Mesenchymal stem cell (in vitro differentiated cells and primary cell): ENCODE results near the gene NANOS3.

Source experiments
- DNase-seq: peaks from one replicate; pipeline ENCODE4 v3.0.0-alpha.2; 2013
- H2AFZ ChIP-seq: one replicate; pipeline ENCODE4 v1.6.1; 2013; ENCODE audit warnings: low read depth, mild to moderate bottlenecking, control low read depth, inconsistent platforms, low read length, moderate library complexity
- H2AK5ac ChIP-seq: 2 replicates; pipeline ENCODE4 v1.6.1; 2013; ENCODE audit warnings: low read length, moderate library complexity, mild to moderate bottlenecking, inconsistent platforms; ENCODE audit not compliant: severe bottlenecking
- H2BK120ac ChIP-seq: one replicate; pipeline ENCODE4 v1.6.1; 2013; ENCODE audit warnings: low read depth, mild to moderate bottlenecking, inconsistent platforms, low read length, moderate library complexity
- H2BK12ac ChIP-seq, 2 experiments: one replicate each; pipeline ENCODE4 v1.6.1; 2013; ENCODE audit warnings: inconsistent platforms in 2 of 2, low read length in 2 of 2, mild to moderate bottlenecking in 2 of 2, moderate library complexity in 2 of 2, control low read depth in 1 of 2
- H2BK15ac ChIP-seq: one replicate; pipeline ENCODE4 v1.6.1; 2013; ENCODE audit warnings: mild to moderate bottlenecking, low read depth, inconsistent platforms; ENCODE audit not compliant: poor library complexity, severe bottlenecking
- H2BK5ac ChIP-seq: 2 replicates; pipeline ENCODE4 v1.6.1; 2013; ENCODE audit warnings: low read depth, mild to moderate bottlenecking, low read length, control low read depth, inconsistent platforms; ENCODE audit not compliant: poor library complexity, severe bottlenecking
- H3K14ac ChIP-seq, 2 experiments: one replicate each; pipeline ENCODE4 v1.6.1; 2013; ENCODE audit warnings: inconsistent platforms in 2 of 2, low read length in 2 of 2, control low read depth in 1 of 2, mild to moderate bottlenecking in 1 of 2, moderate library complexity in 1 of 2
- H3K18ac ChIP-seq, 2 experiments: one replicate each; pipeline ENCODE4 v1.6.1; 2013; ENCODE audit warnings: inconsistent platforms in 2 of 2, low read length in 2 of 2, control low read depth in 1 of 2, low read depth in 1 of 2, mild to moderate bottlenecking in 1 of 2
- H3K23ac ChIP-seq, 2 experiments: one replicate each; pipeline ENCODE4 v1.6.1; 2013; ENCODE audit warnings: inconsistent platforms in 2 of 2, low read length in 2 of 2, mild to moderate bottlenecking in 2 of 2, moderate library complexity in 2 of 2, control low read depth in 1 of 2
- H3K27ac ChIP-seq: 2 replicates; pipeline ENCODE4 v1.5.1; 2013; ENCODE audit warnings: mild to moderate bottlenecking, moderate library complexity, low read length, control low read depth, inconsistent platforms; ENCODE audit not compliant: poor library complexity, severe bottlenecking
- H3K27me3 ChIP-seq, 2 experiments: 2 replicates each; pipeline versions ENCODE4 v1.6.1 to v1.7.0; 2013; ENCODE audit warnings: low read length in 2 of 2, mild to moderate bottlenecking in 2 of 2, moderate library complexity in 2 of 2, control low read depth in 1 of 2, inconsistent platforms in 1 of 2; ENCODE audit not compliant: control insufficient read depth in 1 of 2, insufficient read depth in 1 of 2
- H3K36me3 ChIP-seq, 2 experiments: 2 replicates each; pipeline versions ENCODE4 v1.6.1 to v1.7.0; 2013; ENCODE audit warnings: low read length in 2 of 2, control low read depth in 1 of 2, inconsistent platforms in 1 of 2, low read depth in 1 of 2, mild to moderate bottlenecking in 1 of 2; ENCODE audit not compliant: insufficient read depth in 2 of 2, control insufficient read depth in 1 of 2
- H3K4ac ChIP-seq, 2 experiments: one replicate each; pipeline ENCODE4 v1.6.1; 2013; ENCODE audit warnings: inconsistent platforms in 2 of 2, low read length in 2 of 2, mild to moderate bottlenecking in 2 of 2, moderate library complexity in 2 of 2, control low read depth in 1 of 2, low read depth in 1 of 2
- H3K4me1 ChIP-seq: 2 replicates; pipeline ENCODE4 v1.6.1; 2013; ENCODE audit warnings: low read depth, low read length, control low read depth; ENCODE audit not compliant: control insufficient read depth, insufficient read depth
- H3K4me2 ChIP-seq: 2 replicates; pipeline ENCODE4 v1.6.1; 2013; ENCODE audit warnings: low read length, mild to moderate bottlenecking, inconsistent platforms; ENCODE audit not compliant: poor library complexity, severe bottlenecking
- H3K4me3 ChIP-seq, 2 experiments: 2 replicates each; pipeline versions ENCODE4 v1.5.1 to v1.7.0; 2013; ENCODE audit warnings: low read length in 2 of 2, mild to moderate bottlenecking in 2 of 2, control low read depth in 1 of 2, low read depth in 1 of 2; ENCODE audit not compliant: insufficient read depth in 1 of 2
- H3K79me1 ChIP-seq: replicated peaks from 2 replicates; pipeline ENCODE4 v1.6.1; 2013; ENCODE audit warnings: mild to moderate bottlenecking, control low read depth, low read length, inconsistent platforms; ENCODE audit not compliant: poor library complexity, severe bottlenecking
- H3K9ac ChIP-seq: 2 replicates; pipeline ENCODE4 v1.7.0; 2013; ENCODE audit warnings: mild to moderate bottlenecking, low read length, moderate library complexity
- H3K9me3 ChIP-seq: 2 replicates; pipeline ENCODE4 v1.7.0; 2013; ENCODE audit warnings: mild to moderate bottlenecking, low read length; ENCODE audit not compliant: control insufficient read depth
- H4K8ac ChIP-seq: one replicate; pipeline ENCODE4 v1.6.1; 2013; ENCODE audit warnings: inconsistent platforms, mild to moderate bottlenecking, low read length, moderate library complexity
- H4K91ac ChIP-seq: one replicate; pipeline ENCODE4 v1.6.1; 2013; ENCODE audit warnings: mild to moderate bottlenecking, low read length, inconsistent platforms
- WGBS: methylation state at CpG from one replicate; pipeline ENCODE4 v1.1.7; 2013; ENCODE audit warnings: mixed read lengths; 5-methylcytosine and 5-hydroxymethylcytosine counted together

NANOS3 gene

GRCh38 chr19:13831537-13832467, 45.1 kb upstream of the NANOS3 start:
- peak overlapping the region; percentile 18 for H3K9ac ChIP-seq
- peaks cover 36% of the 10 kb centered on the region for H3K4me1 ChIP-seq
- no peak overlapping the region for H4K91ac ChIP-seq
- H4K8ac ChIP-seq = no peak overlapping the region
- H3K9me3 ChIP-seq = no peaks in the 10 kb centered on the region
- peak; percentile 83 for DNase-seq
- H2BK5ac ChIP-seq = no peak overlapping the region
- H2BK120ac ChIP-seq = no peak overlapping the region
- H3K36me3 ChIP-seq = peaks cover 62 to 72% of the 10 kb centered on the region in 2 experiments
- H3K14ac ChIP-seq = no peak overlapping the region
- H3K23ac ChIP-seq = no peak overlapping the region
- no peak overlapping the region for H2AK5ac ChIP-seq
- H2BK15ac ChIP-seq = no peak overlapping the region
- WGBS = 94% methylated on average over 16 of the region's 22 CpGs
- H2AFZ ChIP-seq = no peak overlapping the region
- H3K4me3 ChIP-seq = no peak overlapping the region
- no peak overlapping the region for H3K18ac ChIP-seq
- H3K4ac ChIP-seq = no peak overlapping the region
- H2BK12ac ChIP-seq = no peak overlapping the region
- peaks cover 4% of the 10 kb centered on the region for H3K79me1 ChIP-seq
- no peaks in the 10 kb centered on the region for H3K27me3 ChIP-seq
- H3K4me2 ChIP-seq = no peak overlapping the region
- H3K27ac ChIP-seq = no peak overlapping the region

- Histone ChIP-seq H2AFZ (no peak overlapping the region), H3K4ac (peak overlapping the region in 1 of 2 experiments; percentile 59), H2BK5ac (no peak overlapping the region), H3K18ac (peak overlapping the region; percentile 66 to 67), H3K4me3 (peak overlapping the region in 1 of 2 experiments; percentile 54), H4K8ac (peak overlapping the region; percentile 33), H3K23ac (no peak overlapping the region), H3K9ac (peak overlapping the region; percentile 79), H4K91ac (no peak overlapping the region), H3K27me3 (no peaks in the 10 kb centered on the region), H3K79me1 (no peaks in the 10 kb centered on the region), H2BK120ac (peak overlapping the region; percentile 1), H3K4me2 (peak overlapping the region; percentile 41), H3K27ac (peak overlapping the region; percentile 69), H3K36me3 (peaks cover 57 to 70% of the 10 kb centered on the region in 2 experiments), H3K14ac (no peak overlapping the region), H2AK5ac (peak overlapping the region; percentile 84), H2BK15ac (peak overlapping the region; percentile 33), H2BK12ac (peak overlapping the region in 1 of 2 experiments; percentile 74), H3K4me1 (peaks cover 45% of the 10 kb centered on the region), H3K9me3 (no peaks in the 10 kb centered on the region)
- peak; percentile 93 for DNase-seq
- 20% methylated on average over 51 of the region's 59 CpGs for WGBS
Measured at GRCh38 chr19:13833330-13834243, 43.3 kb upstream of the NANOS3 start.

GRCh38 chr19:13834244-13835069, 42.5 kb upstream of the NANOS3 start:
- no peak overlapping the region for H3K4me2 ChIP-seq
- no peak overlapping the region for H2BK120ac ChIP-seq
- peaks cover 57 to 73% of the 10 kb centered on the region in 2 experiments for H3K36me3 ChIP-seq
- H3K4me3 ChIP-seq = peak overlapping the region in 1 of 2 experiments; percentile 54
- H2AFZ ChIP-seq = no peak overlapping the region
- H4K8ac ChIP-seq = peak overlapping the region; percentile 12
- peak overlapping the region; percentile 84 for H2AK5ac ChIP-seq
- H2BK15ac ChIP-seq = peak overlapping the region; percentile 30
- peak; percentile 90 for DNase-seq
- H3K27ac ChIP-seq = peak overlapping the region; percentile 69
- no peak overlapping the region for H3K4ac ChIP-seq
- peak overlapping the region in 1 of 2 experiments; percentile 60 for H3K23ac ChIP-seq
- H3K18ac ChIP-seq = no peak overlapping the region
- peak overlapping the region; percentile 79 for H3K9ac ChIP-seq
- H4K91ac ChIP-seq = no peak overlapping the region
- no peaks in the 10 kb centered on the region for H3K79me1 ChIP-seq
- no peak overlapping the region for H3K14ac ChIP-seq
- no peaks in the 10 kb centered on the region for H3K27me3 ChIP-seq
- WGBS = 71% methylated on average over 13 of the region's 14 CpGs
- peak overlapping the region in 1 of 2 experiments; percentile 74 for H2BK12ac ChIP-seq
- H3K9me3 ChIP-seq = no peaks in the 10 kb centered on the region
- no peak overlapping the region for H2BK5ac ChIP-seq
- peaks cover 54% of the 10 kb centered on the region for H3K4me1 ChIP-seq
